ENCODE results near the gene SCIMP.
"Not testable (repeated sequence)": the region's sequence is repeated elsewhere in the genome, so short reads cannot be mapped to it uniquely, and the experiment has no call there.

The SCIMP gene

DNA sequence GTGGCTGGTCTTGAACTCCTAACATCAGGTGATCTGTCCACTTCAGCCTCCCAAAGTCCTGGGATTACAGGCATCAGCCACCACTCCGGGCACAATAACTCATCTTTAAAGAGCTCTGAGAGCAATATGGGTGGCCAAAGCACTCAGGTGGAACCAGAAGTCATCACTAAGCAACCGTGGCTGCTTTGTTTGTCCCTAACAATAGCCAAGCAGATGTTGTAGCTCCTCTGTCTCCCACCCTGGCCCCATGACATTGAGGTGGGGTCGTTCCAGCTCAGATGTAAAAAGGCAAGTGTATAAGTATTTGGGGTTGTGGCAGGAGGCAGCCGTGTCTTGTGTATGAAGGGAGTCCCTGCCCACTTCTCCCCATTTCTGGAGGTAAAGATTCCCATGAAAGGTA, 3.7 kb upstream of the SCIMP start:
- ChIA-PET CTCF (interaction anchor here (0.8 kb wide), 1 partner anchor 12 kb away, joined by 9 read pairs; no protein-coding TSS in a partner anchor), POLR2A (ENCODE audit: low non-redundant PET) (no interaction called here)
- H3K27ac ChIP-seq = no peak overlapping the region
- TF ChIP-seq, protein P1, sequence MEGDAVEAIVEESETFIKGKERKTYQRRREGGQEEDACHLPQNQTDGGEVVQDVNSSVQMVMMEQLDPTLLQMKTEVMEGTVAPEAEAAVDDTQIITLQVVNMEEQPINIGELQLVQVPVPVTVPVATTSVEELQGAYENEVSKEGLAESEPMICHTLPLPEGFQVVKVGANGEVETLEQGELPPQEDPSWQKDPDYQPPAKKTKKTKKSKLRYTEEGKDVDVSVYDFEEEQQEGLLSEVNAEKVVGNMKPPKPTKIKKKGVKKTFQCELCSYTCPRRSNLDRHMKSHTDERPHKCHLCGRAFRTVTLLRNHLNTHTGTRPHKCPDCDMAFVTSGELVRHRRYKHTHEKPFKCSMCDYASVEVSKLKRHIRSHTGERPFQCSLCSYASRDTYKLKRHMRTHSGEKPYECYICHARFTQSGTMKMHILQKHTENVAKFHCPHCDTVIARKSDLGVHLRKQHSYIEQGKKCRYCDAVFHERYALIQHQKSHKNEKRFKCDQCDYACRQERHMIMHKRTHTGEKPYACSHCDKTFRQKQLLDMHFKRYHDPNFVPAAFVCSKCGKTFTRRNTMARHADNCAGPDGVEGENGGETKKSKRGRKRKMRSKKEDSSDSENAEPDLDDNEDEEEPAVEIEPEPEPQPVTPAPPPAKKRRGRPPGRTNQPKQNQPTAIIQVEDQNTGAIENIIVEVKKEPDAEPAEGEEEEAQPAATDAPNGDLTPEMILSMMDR (conservative IDR thresholded peaks at IDR 0.05; ENCODE audit: low read depth) = no peak
- DNase-seq (ENCODE audit: low spot score) = no peak

DNA sequence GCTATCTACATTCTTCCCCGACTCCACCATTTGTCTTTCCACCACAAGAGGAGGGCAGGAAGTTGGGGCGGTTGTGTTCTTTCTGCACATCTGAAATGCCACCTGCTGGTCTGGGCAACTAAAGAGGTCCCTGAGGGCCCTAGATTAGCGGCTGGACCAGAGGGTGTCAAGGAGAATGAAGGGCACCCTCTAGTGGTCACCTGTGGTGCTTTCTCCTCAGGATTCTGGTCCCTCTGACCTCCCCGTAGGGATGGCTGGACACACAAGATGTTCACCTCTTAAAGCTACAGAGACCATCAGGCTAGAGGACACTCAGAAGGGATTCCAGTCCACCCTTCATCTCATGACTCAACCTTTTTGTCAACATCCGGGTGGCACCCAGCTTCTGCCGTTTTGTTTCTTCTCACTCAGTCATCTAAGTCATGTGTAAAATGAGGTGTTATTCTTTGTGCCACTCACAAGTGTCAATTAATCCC, 2.9 kb upstream of the SCIMP start:
- TF ChIP-seq, protein P1 (conservative IDR thresholded peaks at IDR 0.05; ENCODE audit: low read depth) = peak; percentile 48
- CTCF ChIA-PET = interaction anchor here (0.6 to 0.8 kb wide), 4 partner anchors 12 to 99 kb away, joined by 4 to 9 read pairs (median 6); no protein-coding TSS in a partner anchor
- peak; percentile 43 for DNase-seq (ENCODE audit: low spot score)
- POLR2A ChIA-PET (ENCODE audit: low non-redundant PET) = no interaction called here
- H3K27ac ChIP-seq = no peak overlapping the region

DNA sequence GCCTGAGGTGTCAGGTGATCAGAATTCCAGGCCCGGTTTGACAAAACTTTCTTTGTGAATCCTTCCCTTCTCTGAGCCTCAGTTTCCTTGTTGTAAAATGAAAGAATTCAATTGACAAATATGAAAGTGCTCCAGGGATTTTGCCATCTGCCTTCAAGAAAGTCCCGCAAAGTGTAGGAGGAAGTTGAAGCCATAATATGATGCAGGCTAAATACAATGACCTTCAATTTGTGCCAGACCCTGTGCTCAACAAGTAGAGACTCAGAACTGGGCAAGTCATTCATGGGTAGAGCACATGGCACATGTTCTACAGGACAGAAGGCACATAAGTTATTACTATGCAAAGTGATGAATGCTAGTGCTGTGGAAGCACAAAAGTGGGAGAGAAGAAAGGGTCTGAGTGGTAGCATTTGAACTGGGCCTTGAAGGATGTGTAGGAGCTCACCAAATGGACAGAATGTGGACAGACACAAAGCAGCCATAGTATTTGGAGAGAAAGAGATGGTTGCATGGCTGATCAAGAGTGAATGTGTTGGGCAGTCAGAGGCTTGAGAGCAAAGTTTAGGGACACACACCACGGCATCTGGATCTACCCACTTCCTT, 2.4 kb upstream of the SCIMP start:
- POLR2A ChIA-PET (ENCODE audit: low non-redundant PET) = no interaction called here
- no peak overlapping the region for H3K27ac ChIP-seq
- no peak for DNase-seq (ENCODE audit: low spot score)
- CTCF ChIA-PET = interaction anchor here (0.6 to 0.7 kb wide), 2 partner anchors 98 to 188 kb away, joined by 3 to 4 read pairs; no protein-coding TSS in a partner anchor
- TF ChIP-seq, protein P1 (conservative IDR thresholded peaks at IDR 0.05; ENCODE audit: low read depth) = no peak

DNA sequence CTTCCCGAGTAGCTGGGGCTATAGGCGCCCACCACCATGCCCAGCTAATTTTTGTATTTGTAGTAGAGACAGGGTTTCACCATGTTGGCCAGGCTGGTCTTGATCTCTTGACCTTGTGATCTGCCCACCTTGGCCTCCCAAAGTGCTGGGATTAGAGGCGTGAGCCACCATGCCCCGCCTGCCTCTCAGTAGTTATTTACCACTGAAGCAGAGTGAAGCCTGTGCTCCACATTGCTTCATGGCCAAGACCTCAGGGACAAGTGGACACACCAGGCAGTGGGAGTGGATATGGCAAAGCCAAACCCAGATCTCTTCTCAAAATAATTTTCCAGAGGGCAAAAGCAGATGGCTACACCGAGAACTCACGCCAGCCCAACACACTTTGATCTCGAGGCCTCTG, 1.2 kb downstream of the SCIMP start:
- POLR2A ChIA-PET (ENCODE audit: low non-redundant PET); H3K27ac ChIP-seq; DNase-seq (ENCODE audit: low spot score): not testable (repeated sequence)
- CTCF ChIA-PET = interaction anchor here (0.7 kb wide), 1 partner anchor 1056 kb away, joined by 3 read pairs; no protein-coding TSS in a partner anchor

DNA sequence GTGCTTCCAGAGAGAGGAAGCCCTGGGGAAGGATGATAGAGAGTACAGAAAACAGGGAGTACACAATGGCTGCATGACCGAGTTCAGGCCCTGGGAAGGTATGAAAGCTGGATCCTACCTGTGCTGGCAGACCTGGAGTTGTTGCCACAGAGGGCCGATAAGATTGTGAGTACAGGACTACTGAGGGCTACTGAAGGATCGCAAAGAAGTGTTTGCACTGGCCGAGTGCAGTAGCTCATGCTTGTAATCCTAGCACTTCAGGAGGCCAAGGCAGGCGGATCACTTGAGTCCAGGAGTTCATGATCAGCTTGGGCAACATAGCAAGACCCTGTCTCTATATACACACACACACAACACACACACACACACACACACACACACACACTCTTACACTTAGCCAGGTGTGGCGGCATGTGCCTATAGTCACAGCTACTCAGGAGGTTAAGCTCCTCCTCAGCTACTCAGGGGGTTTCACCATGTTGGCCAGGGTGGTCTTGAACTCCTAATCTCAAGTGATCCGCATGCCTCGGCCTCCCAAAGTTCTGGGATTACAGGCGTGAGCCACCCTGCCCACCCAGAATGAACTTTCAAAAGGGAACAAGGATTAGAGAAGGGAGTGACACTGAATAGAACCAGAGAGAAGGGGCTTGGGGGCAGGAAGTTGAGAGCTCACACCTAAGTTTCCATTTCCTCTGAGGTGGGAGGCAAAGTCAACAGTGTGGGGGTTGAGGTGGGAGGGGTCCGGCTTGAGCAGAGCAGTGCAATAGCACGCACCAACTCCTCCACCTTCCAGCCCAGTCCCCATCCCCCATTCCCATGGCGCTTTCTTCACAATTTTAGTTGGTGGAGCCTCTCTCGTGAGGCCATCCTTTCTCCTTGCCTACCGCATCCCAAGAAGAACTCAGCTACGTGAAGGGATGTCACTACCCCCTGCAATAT, 7.5 kb downstream of the SCIMP start:
- TF ChIP-seq, protein P1 (conservative IDR thresholded peaks at IDR 0.05; ENCODE audit: low read depth) = no peak
- no peak overlapping the region for H3K27ac ChIP-seq
- ChIA-PET CTCF (interaction anchor here (0.5 to 2.2 kb wide), 2 partner anchors 11 to 31 kb away, joined by 3 to 9 read pairs; no protein-coding TSS in a partner anchor), POLR2A (ENCODE audit: low non-redundant PET) (interaction anchor here (0.5 kb wide), 1 partner anchor 132 kb away, joined by 3 read pairs; no protein-coding TSS in a partner anchor)
- no peak for DNase-seq (ENCODE audit: low spot score)

DNA sequence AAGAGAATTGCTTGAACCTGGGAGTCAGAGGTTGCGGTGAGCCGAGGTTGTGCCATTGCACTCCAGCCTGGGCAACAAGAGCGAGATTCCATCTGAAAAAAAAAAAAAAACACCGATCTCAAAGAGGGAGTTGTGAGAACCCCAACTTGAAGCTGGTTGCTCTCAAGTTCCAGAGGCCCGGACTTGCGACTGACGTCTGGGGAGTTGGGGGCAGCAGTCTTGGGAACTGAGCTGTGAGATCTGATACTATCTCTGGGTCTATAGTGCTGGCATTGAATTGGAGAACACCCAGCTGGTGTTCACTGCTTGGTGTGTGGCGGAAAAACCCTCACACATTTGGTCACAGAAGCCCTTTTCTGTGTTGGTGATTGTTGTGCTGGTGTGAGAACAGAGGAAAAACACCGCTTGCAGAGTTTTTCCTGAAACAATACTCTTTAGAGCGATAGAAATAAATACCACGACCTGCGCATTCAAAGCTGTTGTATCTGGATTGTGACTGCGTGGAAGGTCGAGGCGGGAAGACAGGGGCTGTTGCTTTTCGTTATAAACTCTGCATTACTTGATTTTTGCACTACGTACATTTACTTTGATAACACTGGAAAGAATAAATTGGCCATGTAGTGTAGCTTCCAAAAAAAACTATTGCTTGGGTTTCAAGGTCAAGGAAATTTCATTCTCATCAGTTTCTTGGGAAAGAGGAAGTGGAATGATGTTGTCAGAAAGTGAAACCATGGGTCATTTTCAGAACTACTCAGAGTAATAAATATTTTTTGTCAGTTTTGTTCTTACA, 8.8 kb downstream of the SCIMP start:
- DNase-seq (ENCODE audit: low spot score) = no peak
- TF ChIP-seq, protein P1 (conservative IDR thresholded peaks at IDR 0.05; ENCODE audit: low read depth) = no peak
- ChIA-PET CTCF (interaction anchor here (0.6 to 2.2 kb wide), 2 partner anchors 12 to 115 kb away, joined by 4 to 9 read pairs; no protein-coding TSS in a partner anchor), POLR2A (ENCODE audit: low non-redundant PET) (no interaction called here)
- no peak overlapping the region for H3K27ac ChIP-seq

DNA sequence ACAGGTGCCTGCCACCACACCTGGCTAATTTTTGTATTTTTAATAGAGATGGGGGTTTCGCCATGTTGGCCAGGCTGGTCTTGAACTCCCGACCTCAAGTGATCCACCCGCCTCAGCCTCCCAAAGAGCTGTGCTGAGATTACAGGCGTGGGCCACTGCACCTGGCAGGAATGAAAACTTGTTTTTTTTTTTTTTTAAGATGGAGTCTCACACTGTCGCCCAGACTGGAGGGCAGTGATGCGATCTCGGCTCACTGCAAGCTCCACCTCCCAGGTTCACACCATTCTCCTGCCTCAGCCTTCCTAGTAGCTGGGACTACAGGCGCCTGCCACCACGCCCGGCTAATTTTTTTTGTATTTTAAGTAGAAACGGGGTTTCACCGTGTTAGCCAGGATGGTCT, 12.7 kb downstream of the SCIMP start:
- ChIA-PET CTCF (interaction anchor here (0.7 kb wide), 1 partner anchor 159 kb away, joined by 3 read pairs; no protein-coding TSS in a partner anchor), POLR2A (ENCODE audit: low non-redundant PET) (interaction anchor here (0.5 kb wide), 1 partner anchor 259 kb away, joined by 3 read pairs; no protein-coding TSS in a partner anchor)
- not testable (repeated sequence) for DNase-seq (ENCODE audit: low spot score); H3K27ac ChIP-seq
